GM18517 (cell line): ENCODE measurements around the gene SLC22A16.
"Not testable (repeated sequence)": the region's sequence is repeated elsewhere in the genome, so short reads cannot be mapped to it uniquely, and the experiment has no call there.

ENCODE experiments used
- ATAC-seq: cut with Tn5 transposase; IDR thresholded peaks from one replicate; pipeline ENCODE4 v1.9.1; 2021; ENCODE audit warnings: mild to moderate bottlenecking, moderate library complexity; ENCODE audit not compliant: unreplicated experiment

Gene SLC22A16

GRCh38 chr6:110490110-110490509 is 13.7 kb upstream of the SLC22A16 start:
- no peak for ATAC-seq

GRCh38 chr6:110488606-110489190 is 12.3 kb upstream of the SLC22A16 start:
- no peak for ATAC-seq

- ATAC-seq: not testable (repeated sequence)
Observed at GRCh38 chr6:110487968-110488381, 11.6 kb upstream of the SLC22A16 start.

- no peak for ATAC-seq
Observed at GRCh38 chr6:110486756-110487155, 10.3 kb upstream of the SLC22A16 start.

GRCh38 chr6:110485491-110485890 is 9.1 kb upstream of the SLC22A16 start:
- ATAC-seq: no peak

GRCh38 chr6:110484321-110484720 is 7.9 kb upstream of the SLC22A16 start:
- no peak for ATAC-seq

- no peak for ATAC-seq
Observed at GRCh38 chr6:110482774-110483400, 6.5 kb upstream of the SLC22A16 start.

GRCh38 chr6:110481081-110481480 is 4.7 kb upstream of the SLC22A16 start:
- ATAC-seq: no peak

- no peak for ATAC-seq
Observed at GRCh38 chr6:110475066-110475653, 1.3 kb downstream of the SLC22A16 start.

GRCh38 chr6:110474500-110474899 is 1.9 kb downstream of the SLC22A16 start:
- ATAC-seq: no peak

- ATAC-seq: no peak
Observed at GRCh38 chr6:110472739-110473138, 3.7 kb downstream of the SLC22A16 start.

- ATAC-seq: no peak
Observed at GRCh38 chr6:110471726-110472365, 4.6 kb downstream of the SLC22A16 start.

- no peak for ATAC-seq
Observed at GRCh38 chr6:110468731-110469130, 7.7 kb downstream of the SLC22A16 start.

- no peak for ATAC-seq
Observed at GRCh38 chr6:110467566-110468140, 8.8 kb downstream of the SLC22A16 start.

GRCh38 chr6:110462884-110463481 is 13.4 kb downstream of the SLC22A16 start:
- no peak for ATAC-seq

- ATAC-seq: no peak
Observed at GRCh38 chr6:110461376-110461775, 15.0 kb downstream of the SLC22A16 start.

- no peak for ATAC-seq
Observed at GRCh38 chr6:110459137-110459536, 17.3 kb downstream of the SLC22A16 start.

GRCh38 chr6:110458476-110458875 is 17.9 kb downstream of the SLC22A16 start:
- ATAC-seq: no peak

- not testable (repeated sequence) for ATAC-seq
Observed at GRCh38 chr6:110457567-110458175, 18.7 kb downstream of the SLC22A16 start.

- no peak for ATAC-seq
Observed at GRCh38 chr6:110456694-110457093, 19.7 kb downstream of the SLC22A16 start.

- no peak for ATAC-seq
Observed at GRCh38 chr6:110449541-110449895, 26.9 kb downstream of the SLC22A16 start.
